Heart left ventricle (tissue), 16 donors: ENCODE measurements around the gene PPP2R5B. TPM values are rescaled to one million over a fixed set of nuclear protein-coding genes. Genes with fewer than 3 reads are reported as not detected.
A peak's percentile ranks its signal among the peaks of the same experiment; 100 is the strongest.

Experiments
- ATAC-seq, 4 donors: fragments of 200-7000 bp; cut with Tn5 transposase; one replicate each; pipeline ENCODE4 v1.9.1; 2020 to 2022; ENCODE audit warnings: moderate library complexity in 4 of 4, mild to moderate bottlenecking in 3 of 4, moderate number of reproducible peaks in 1 of 4
- DNase-seq, 5 donors: peaks; one replicate each; pipeline ENCODE4 v3.0.0-alpha.2; 2020
- H3K27ac ChIP-seq, 12 donors: fragments of 200-600 bp; sonication (generic) in 4 of 12; one replicate each; pipeline versions ENCODE4 v1.5.0 to v1.8.0; 2016 to 2022; ENCODE audit warnings: mild to moderate bottlenecking in 2 of 12
- H3K27me3 ChIP-seq, 9 donors: fragments of 200-600 bp; sonication (generic) in 2 of 9; one replicate each; pipeline versions ENCODE4 v1.5.1 to v1.8.0; 2016 to 2022; ENCODE audit warnings: mild to moderate bottlenecking in 3 of 9
- H3K36me3 ChIP-seq, 9 donors: fragments of 200-600 bp; sonication (generic) in 2 of 9; one replicate each; pipeline versions ENCODE4 v1.5.0 to v1.8.0; 2018 to 2022; ENCODE audit warnings: mild to moderate bottlenecking in 2 of 9
- H3K4me1 ChIP-seq, 12 donors: fragments of 200-600 bp; sonication (generic) in 4 of 12; one replicate each; pipeline versions ENCODE4 v1.5.0 to v1.8.0; 2016 to 2022; ENCODE audit warnings: mild to moderate bottlenecking in 3 of 12
- H3K4me3 ChIP-seq, 12 donors: fragments of 200-600 bp; sonication (generic) in 4 of 12; one replicate each; pipeline versions ENCODE4 v1.5.0 to v1.8.0; 2017 to 2022; ENCODE audit warnings: mild to moderate bottlenecking in 9 of 12, moderate library complexity in 4 of 12
- H3K9me3 ChIP-seq, 12 donors: fragments of 200-600 bp; sonication (generic) in 4 of 12; one replicate each; pipeline versions ENCODE4 v1.5.0 to v1.8.0; 2016 to 2022; ENCODE audit warnings: mild to moderate bottlenecking in 1 of 12
- CTCF ChIP-seq, 12 donors: fragments of 200-600 bp; sonication (generic) in 4 of 12; IDR thresholded peaks; one replicate each; pipeline versions ENCODE4 v1.5.0 to v1.8.0; 2018 to 2022; ENCODE audit warnings: antibody characterized with exemption in 12 of 12, mild to moderate bottlenecking in 5 of 12
- POLR2A ChIP-seq, 2 donors: fragments of 450-650 bp; IDR thresholded peaks; one replicate each; pipeline ENCODE4 v1.6.1; 2017; ENCODE audit warnings: antibody characterized with exemption in 2 of 2, mild to moderate bottlenecking in 2 of 2, moderate library complexity in 2 of 2
- WGBS, 4 donors: extraction: QIAGEN DNeasy Blood & Tissue Kit in 2 of 4; methylation state at CpG; one replicate each; pipeline versions ENCODE4 v1.1.5 to v1.1.7; 2013 to 2018; 5-methylcytosine and 5-hydroxymethylcytosine counted together
- intact Hi-C, 10 donors: fragments of 100-400 bp; cut with DNase I; formaldehyde crosslinking; loops; one replicate each; pipeline versions ENCODE4 v1.11.1 to v1.14.2; 2022
- polyA plus RNA-seq, 2 donors: library from polyadenylated mRNA; stranded (reverse); fragments of 200-250 nt; gene quantifications; one replicate each; pipeline ENCODE4 v1.2.3, GENCODE V29; 2013
- total RNA-seq, 9 donors: library from RNA; depleted of rRNA in 2 of 9; stranded (reverse); fragments of >200 nt in 2 of 9; fragmentation: NEBNext Ultra II Directional in 3 of 9; extraction: Animal tissue kit (Norgen Biotek cat#: 25700) in 3 of 9; gene quantifications; one replicate each; pipeline versions ENCODE4 v1.1.0 to v1.2.4, GENCODE V29; 2016 to 2023
- donor health status: ischemic (EF 13 %, LVEDD 7.1; RV severe dilation, severe dysfunction).
- donor health status: healthy with polysubstance abuse.
- donor health status: DM: no; HTN: yes; CAD: no.
- donor health status: DM: no; HTN: no; CAD: no.
- donor health status: ischemic (EF 25% LVEDD 6.9; RV normal size, moderate dysfunction).
- donor health status: ischemic (EF 25% LVEDD 5.7; RV mildly dilated, moderate dysfunction).
- donor health status: healthy.
- donor health status: DM: yes; HTN: yes; CAD: no.
- donor health status: ischemic (EF 35%, LVEDD 5.7; RV mildly dilated, moderate dysfunction).
- donor health status: nonischemic (EF 11% LVEDD 7.7; RV severe dilation, severe dysfunction).
- donor health status: DM: yes; HTN: yes; CAD: no.
- donor health status: PGD.
- donor health status: ischemic (EF 29% LVEDD 5.4; RV normal size, mild dysfunction).
- donor health status: nonischemic (EF 23%, LVEDD 6.1; RV moderate dilation, normal function).

Gene PPP2R5B
- total and polyA plus RNA-seq, 11 donors, result 17.5 to 34.3 (median 22.6) TPM

GRCh38 chr11:64905516-64906313 lies 18.8 kb upstream of the PPP2R5B start:
- H3K4me1 ChIP-seq, result no peaks in the 10 kb centered on the region
- 93 to 95% (median 95%) methylated on average over 21 to 25 of the region's 25 CpGs for WGBS, 4 donors
- H3K4me3 ChIP-seq, result no peak overlapping the region
- H3K9me3 ChIP-seq, result no peaks in the 10 kb centered on the region
- no peak overlapping the region for H3K27ac ChIP-seq
- no peak for TF ChIP-seq POLR2A (IDR thresholded peaks at IDR 0.05)
- no peak for TF ChIP-seq CTCF (IDR thresholded peaks at IDR 0.05)
- no peak for ATAC-seq
- DNase-seq, result peak in 1 of 5 donors; percentile 55
- intact Hi-C loops, result loop anchor here in 1 of 10 donors (5.0 kb wide), 1 partner anchor 73 kb away; no protein-coding TSS in a partner anchor
- no peaks in the 10 kb centered on the region for H3K27me3 ChIP-seq
- peaks cover 2 to 100% (median 98%) of the 10 kb centered on the region in 9 donors for H3K36me3 ChIP-seq

- Histone ChIP-seq H3K27ac (no peak overlapping the region), H3K4me3 (no peak overlapping the region), H3K4me1 (no peaks in the 10 kb centered on the region), H3K36me3 (peaks cover 0 to 100% (median 98%) of the 10 kb centered on the region in 9 donors), H3K9me3 (no peaks in the 10 kb centered on the region), H3K27me3 (no peaks in the 10 kb centered on the region)
- DNase-seq (peak in 2 of 5 donors; percentile 21 to 54), ATAC-seq (no peak)
- TF ChIP-seq POLR2A (IDR thresholded peaks at IDR 0.05) (no peak), CTCF (IDR thresholded peaks at IDR 0.05) (no peak)
- intact Hi-C loops, result loop anchor here in 1 of 10 donors (5.0 kb wide), 1 partner anchor 74 kb away; no protein-coding TSS in a partner anchor
- WGBS, 4 donors, result 80 to 97% (median 96%) methylated on average over 1 to 13 of the region's 13 CpGs
Measured at GRCh38 chr11:64906314-64906635, 18.2 kb upstream of the PPP2R5B start.

- intact Hi-C loops, result loop anchor here in 1 of 10 donors (5.0 kb wide), 1 partner anchor 76 kb away; no protein-coding TSS in a partner anchor
- no peak for ATAC-seq
- H3K27ac ChIP-seq, result no peak overlapping the region
- no peaks in the 10 kb centered on the region for H3K27me3 ChIP-seq
- no peak for TF ChIP-seq CTCF (IDR thresholded peaks at IDR 0.05)
- no peak for TF ChIP-seq POLR2A (IDR thresholded peaks at IDR 0.05)
- peaks cover 0 to 100% (median 98%) of the 10 kb centered on the region in 9 donors for H3K36me3 ChIP-seq
- 90 to 93% (median 91%) methylated on average over 11 of the region's 11 CpGs for WGBS, 4 donors
- H3K9me3 ChIP-seq, result no peaks in the 10 kb centered on the region
- H3K4me1 ChIP-seq, result no peaks in the 10 kb centered on the region
- H3K4me3 ChIP-seq, result no peak overlapping the region
- DNase-seq, result no peak
Measured at GRCh38 chr11:64908766-64909165, 15.7 kb upstream of the PPP2R5B start.

GRCh38 chr11:64909653-64910343 lies 14.7 kb upstream of the PPP2R5B start:
- intact Hi-C loops, result loop anchor here in 2 of 10 donors (5.0 to 10.0 kb wide), 2 partner anchors 77 to 195 kb away; no protein-coding TSS in a partner anchor
- Histone ChIP-seq H3K4me1 (peaks cover 0 to under 1% (median 0%) of the 10 kb centered on the region in 12 donors), H3K9me3 (no peaks in the 10 kb centered on the region), H3K36me3 (peaks cover 0 to 98% (median 94%) of the 10 kb centered on the region in 9 donors), H3K4me3 (no peak overlapping the region), H3K27ac (no peak overlapping the region), H3K27me3 (no peaks in the 10 kb centered on the region)
- ATAC-seq (no peak), DNase-seq (peak in 1 of 5 donors; percentile 52)
- 92 to 96% (median 94%) methylated on average over 22 to 39 of the region's 39 CpGs for WGBS, 4 donors
- no peak for TF ChIP-seq CTCF (IDR thresholded peaks at IDR 0.05)
- no peak for TF ChIP-seq POLR2A (IDR thresholded peaks at IDR 0.05)
